ENCODE measurements around the gene TLR3.

- TF ChIP-seq POLR2A (IDR thresholded peaks at IDR 0.05) (no peak), CTCF (IDR thresholded peaks at IDR 0.05) (no peak)
Measured at GRCh38 chr4:186061921-186062320, 7.0 kb upstream of the TLR3 start.
